Stimulated activated CD4-positive, alpha-beta T cell treated with anti-CD3 and anti-CD28 coated beads, Interleukin-12 subunit alpha, Interleukin-12 subunit beta, amount 100 ng/mL, for 24 hours (primary cell): ENCODE results near the gene FOXP1.

Experiments used
- DNase-seq, 2 experiments: peaks; one replicate each; pipeline ENCODE4 v3.0.0-alpha.2; 2020; ENCODE audit warnings: low read depth in 2 of 2

FOXP1 gene

DNA sequence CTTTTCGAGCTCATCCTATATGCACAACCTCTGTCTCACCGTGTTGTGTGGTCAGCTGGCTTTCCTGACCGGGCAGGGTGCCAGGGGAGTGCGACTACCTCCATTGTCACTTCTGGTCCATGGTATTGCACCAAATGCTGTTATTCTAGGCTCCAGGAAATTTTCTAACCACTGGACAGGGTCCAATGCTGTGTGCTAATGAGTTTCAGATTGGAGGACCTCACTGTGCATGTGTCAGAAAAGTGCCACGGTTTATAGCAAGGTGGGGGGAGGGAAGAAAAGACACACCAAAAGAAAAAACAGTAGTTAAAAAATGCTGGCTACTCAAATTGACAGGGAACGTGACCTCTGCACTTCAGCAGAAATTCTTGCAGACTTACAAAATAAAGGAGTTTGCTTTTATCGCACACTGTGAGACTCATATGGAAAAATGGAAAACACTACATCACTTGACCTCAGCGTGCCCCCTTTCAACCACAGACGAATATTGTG is 480.1 kb downstream of the FOXP1 start:
- no peak for DNase-seq

DNA sequence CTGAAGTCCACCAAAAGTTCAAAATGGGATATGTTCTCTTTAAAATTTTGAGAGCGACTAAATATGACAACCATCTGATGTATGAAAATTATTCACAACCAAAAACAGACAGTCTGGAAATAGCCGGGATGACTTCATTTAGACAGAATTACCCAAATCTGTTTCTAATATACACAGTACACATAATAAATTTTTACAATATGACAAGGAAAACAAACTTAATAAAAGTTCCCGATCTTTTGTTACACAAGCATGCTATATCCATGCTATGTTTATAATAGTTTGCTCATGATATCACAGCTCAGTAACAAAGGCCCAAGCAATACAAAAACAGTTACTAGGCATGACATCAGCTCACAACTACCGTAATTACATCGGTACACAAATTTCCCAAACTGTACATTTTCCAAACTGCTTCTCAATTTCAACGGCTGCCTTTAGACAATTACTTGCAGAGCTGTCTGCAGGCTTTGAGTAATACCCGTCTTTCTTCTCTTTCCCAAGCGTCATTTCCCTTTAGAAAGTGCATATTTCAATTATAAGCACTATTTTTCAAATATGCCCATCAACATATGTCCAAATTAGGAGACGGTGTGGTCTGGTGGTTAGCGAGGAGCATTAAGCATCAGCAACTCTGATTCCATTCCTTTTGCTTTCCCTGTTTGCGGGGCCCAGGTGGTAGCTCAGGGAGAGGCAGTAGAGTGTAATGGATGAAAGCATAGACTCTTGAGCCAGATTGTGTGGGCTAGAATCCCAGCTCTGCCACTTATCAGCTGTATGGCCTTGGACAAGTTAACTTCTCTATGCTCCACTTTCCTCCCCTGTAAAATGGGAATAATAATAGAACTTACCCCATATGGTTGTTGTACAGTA is 481.2 kb downstream of the FOXP1 start:
- DNase-seq: no peak

DNA sequence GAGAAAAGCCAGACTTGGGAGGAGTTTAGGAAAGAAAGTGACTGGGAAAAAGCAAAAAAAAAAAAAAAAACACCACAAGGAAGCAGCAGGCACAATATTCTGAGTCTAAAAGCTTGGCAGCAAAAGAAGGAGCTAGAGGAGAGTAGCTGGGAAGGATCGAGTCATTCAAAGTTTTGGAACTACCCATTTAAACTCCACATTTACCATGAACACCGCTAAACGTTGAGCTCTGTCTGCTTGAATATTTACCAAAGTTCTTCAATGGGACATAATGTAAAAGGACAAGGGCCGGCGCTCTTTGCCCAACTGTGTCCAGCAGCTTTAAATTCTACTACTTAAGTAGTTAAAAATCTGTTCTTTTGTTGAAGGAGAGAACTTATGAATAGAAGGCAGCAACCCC is 481.9 kb downstream of the FOXP1 start:
- no peak for DNase-seq

DNA sequence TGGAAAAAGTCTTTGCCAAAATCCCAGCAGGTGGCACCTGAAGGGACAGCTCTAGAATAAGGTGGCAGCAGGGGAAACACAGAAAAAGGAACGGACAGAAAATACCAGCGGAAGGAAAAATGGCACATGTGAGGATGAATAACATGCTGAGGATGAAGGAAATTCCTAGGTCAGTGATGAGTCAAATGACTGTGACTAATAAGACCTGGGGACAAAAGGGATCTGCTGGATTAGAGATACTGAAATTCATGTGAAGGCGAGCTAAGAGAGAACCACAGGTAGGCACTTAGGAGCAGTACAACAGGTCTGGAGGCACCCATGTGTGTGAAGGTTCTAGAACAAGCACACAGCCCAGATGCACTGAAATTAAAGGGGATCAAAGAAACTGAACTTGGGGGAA is 482.5 kb downstream of the FOXP1 start:
- DNase-seq: no peak

DNA sequence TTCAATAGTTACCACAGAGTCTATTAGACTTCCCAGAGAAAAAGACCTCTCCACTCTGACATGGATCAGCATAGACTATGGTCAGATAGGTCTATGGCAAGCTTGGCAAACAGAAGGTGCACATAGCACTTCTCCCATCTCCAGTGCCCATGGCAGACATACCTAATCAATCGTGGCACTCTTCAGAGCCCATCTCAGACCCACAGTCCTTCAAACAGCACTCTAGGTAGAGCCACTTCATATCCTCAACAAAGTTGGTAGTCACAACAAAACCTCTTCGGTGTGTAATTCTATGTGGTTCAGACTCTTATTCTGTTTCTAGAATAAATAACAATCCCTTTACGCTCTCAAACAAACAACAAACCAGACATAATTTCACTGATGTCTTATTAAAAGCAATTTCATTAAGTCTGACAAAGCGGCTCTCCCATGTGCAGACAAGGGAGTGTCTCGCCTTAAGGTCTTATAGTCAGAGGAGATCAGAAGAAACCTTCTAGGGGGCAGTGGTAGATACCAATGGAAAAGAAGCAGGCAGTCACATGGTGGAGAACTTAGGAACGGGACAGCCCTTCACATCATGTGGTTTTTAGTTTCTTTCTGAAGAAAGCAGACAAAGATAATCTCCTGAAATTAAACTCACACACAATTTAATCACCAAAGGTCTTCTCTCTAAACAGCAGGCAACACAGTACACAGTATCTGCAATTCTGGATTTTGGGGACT is 483.4 kb downstream of the FOXP1 start:
- no peak for DNase-seq

DNA sequence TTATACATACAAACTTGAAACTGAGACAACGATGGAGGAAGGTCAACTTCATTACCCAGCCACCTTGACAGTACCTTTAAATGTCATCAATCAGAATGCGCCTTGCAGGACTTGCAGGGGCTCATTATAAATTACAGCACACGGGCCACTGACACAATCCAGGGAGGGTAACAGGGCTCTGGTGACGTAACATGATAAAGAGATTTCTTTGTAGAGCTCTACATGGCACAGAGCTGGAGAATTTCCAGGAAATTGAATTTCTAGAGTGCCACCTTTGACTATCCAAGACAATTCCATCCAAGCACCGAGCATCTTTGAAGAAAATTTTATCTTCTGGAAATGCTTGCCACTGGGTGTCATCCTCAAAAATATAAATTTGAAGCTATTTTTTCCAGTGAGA is 486.0 kb downstream of the FOXP1 start:
- DNase-seq: no peak

DNA sequence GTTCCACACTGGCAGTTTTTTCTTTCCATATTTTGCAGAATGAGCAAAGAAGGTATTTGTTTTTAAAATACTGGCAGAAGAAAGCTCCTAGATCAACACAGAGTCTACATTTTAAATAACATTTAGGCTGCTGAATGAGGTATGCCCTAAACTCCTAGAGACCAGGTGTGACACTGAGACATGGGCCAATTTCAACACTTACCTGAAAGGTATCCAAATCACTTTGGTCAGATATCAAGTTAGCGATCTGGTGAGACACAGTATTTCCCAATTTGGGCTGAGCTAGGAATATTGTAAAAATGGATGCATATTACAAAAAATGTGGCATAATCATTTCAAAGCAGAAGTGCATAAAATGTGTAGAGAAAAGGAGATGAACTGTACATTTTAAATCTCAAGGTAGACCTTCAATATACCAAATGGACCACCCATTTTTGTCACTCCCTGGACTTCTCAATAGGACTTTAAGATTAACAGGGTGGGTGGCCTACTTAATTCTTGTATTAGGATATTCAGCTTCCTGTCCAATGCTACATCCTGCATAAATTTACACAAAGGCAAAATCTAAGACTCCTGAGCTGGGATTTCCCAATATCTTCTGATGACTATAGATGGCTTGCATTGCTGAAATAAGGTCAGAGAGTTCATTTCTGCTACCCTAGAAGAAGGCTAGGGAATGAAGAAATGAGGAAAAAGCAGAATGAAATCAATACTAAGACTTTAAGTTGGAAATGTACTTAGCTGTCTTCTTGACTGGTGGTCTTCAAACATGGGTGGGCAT is 487.8 kb downstream of the FOXP1 start:
- no peak for DNase-seq

DNA sequence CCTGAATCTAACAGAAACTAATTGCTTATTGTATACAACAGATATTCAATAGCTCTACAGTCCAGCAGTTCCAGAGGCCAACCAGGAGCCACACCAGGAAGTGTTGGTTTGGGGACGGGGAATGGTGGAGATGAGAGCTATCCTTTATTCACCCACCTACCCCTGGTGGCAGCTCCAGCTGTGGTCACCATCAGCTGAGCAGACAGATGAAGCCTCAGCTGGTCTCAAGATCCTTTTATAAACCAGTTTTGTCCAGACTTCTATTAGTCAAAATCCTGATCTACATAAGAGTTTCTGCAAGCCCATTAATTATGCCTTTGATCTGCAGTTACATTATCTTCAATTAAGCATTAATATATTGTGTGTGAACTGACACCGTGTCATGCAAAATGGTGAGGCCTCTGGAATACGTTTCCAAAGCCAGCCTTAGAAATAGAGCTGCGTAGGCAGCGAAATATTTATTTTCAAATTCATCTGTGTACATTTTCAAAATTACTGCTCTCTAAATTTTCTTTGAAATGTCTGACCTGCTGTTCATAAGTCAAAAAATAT is 488.8 kb downstream of the FOXP1 start:
- DNase-seq: no peak

DNA sequence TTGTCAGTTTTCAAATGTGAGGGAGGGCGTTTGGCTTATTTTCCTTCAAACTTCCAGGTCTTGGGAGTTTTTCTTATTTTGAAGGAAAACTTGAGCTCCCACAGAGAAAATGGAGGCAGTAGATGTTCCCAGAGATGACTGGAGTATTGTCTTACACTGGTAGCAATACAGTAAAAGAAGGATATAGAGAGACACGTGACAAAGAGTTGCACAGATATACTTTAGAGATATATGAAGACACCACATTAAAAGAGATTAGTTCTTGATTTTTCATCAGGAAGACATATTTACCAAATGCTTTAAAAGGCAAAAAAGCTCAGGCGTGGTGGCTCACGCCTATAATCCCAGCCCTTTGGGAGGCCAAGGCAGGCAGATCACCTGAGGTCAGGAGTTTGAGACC is 490.9 kb downstream of the FOXP1 start:
- DNase-seq: no peak

DNA sequence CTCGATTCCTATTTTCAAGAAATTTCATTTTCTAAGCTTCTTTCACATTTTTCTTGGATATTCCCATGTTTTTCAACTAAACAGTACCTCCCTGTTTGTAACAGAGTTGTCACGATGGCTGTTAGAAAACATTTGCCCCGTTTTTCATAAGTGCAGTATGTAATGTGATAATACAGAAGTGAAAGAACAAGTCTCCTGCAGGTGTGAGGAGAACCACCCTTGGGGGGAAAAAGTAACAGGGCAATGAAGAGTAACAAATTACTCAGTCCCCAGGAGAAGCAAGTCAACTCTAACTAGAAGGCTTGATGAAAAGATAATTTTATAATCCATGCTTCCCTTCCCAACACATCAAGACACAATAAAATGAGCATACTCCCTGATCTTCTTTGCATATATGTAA is 493.3 kb downstream of the FOXP1 start:
- DNase-seq: no peak

DNA sequence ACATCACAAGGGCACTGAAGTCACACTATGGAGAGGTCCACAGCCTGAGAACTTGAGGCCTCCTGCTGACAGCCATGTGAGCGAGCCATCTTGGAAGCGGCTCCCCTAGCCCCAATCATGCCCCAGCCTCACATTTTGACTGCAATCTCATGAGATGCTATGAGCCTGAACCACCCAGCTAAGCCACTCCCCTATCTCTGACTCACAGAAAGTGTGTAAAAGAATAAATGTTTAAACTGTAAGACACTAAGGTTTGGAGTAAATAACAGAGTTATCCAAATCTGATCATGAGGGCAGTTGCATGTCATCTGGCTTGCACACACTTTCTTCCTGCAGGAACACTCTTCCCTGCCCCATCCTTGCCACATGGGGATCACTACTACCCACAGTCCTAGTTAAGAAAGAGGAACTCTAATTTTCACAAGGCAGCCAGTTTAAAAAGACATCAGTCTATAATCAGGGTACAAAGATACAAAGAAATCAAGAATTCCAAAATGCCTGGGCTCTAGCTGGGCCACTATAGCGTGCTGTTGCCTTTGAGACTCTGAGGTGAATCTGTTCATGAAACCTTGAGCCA is 494.2 kb downstream of the FOXP1 start:
- DNase-seq: no peak

DNA sequence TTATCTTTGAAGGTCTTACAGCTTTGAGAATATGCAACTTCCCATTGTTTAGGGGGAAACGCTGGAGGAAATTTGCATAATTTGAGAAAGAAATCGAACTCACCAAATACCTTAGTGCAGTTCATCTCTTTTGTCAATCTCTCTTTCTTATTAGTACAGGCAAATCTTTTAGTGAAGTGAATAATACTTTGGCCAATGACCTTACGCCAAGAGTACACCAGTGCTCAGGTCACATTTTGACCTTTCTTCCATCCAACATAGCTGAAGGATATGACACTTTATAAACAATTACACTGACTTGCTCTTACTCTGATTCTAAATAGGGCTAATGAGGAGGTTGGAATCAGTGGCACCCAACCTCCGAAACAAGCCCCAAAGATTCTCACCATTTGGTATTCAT is 494.8 kb downstream of the FOXP1 start:
- DNase-seq: no peak

DNA sequence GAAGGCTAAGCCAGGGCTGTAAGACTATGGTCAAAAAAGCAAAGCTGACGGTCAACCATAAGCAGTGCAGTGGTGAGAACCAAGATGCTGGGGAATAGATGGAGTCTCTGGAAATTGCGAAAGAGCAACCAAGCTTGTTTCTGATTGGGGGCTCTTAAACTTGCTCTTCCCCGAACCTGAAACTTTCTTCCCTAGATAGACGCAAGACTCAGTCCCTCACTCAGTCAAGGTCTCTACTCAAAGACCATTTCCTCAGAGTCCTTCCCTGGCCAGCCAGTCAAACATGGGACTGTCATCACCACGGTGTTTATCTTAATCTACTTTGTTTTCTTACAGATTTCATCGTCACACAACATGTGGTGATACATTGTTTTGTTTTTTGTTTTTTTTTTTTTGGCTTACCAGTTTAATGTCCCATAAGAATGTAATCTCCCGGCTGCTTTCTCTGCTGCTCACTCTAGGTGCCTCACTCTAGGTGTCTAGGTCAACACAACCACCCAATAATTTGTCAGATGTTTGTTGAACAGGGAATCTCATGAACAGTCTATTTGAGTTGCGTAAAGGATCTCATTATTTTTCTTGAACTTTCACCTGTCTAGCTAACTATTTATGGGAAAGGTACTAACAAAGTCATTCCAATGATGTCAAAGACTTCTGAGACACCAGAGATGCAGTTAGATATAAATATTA is 495.4 kb downstream of the FOXP1 start:
- no peak for DNase-seq

DNA sequence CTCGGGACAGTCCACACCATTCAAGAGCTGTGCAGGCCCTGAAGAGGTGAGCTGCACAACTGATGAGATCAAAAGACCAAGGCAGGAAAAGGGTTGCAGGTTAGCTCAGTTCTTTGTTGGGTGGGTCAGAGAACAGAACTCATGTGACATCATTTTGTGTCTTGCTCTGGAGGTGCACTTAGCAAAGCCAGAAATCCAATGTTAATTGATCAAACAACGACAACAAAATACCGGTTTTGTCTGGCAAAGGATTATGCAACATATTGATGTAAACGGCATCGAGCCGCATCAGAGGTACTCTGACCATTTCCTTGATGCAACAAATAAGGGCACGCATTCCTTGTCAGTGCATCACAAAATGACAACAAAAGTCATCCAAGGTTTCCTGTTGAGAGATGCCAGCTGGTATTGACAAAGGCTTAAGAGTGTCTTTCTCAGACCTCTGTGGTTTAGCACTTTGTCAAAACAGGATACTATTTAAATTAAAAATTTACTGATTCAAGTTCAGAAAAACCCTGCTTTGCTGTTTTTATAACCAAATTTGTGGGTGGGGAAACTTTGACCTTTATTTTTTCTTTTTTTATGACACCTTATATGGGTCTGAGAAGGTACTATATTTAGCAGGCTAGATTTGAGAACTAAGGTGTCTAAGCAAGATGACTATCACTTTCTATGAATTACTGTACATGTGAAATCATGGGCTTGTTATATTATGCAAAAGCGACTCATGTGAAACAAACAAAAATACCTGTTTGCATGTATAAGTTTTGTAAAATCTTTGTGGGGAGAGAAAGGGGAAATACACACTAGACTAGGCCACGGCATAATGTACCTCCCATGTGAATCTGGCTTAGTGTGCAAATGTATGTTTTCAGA is 496.1 kb downstream of the FOXP1 start:
- DNase-seq: no peak

DNA sequence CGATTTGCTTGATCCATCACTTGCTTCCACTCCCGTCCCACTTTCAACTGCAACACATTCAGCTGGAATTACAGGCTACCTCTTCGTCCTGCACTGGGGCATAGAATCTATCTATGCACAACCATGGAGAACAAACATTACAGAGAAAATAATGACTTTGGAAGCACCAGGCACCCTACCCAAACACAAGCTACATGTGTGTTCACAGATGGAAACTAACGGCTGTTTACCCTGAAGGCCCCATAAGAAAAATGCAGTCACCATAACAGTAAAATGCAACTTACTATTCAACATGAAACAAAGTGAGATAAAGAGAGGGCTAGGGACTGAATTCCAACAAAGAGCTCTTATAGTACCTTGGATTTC is 496.8 kb downstream of the FOXP1 start:
- no peak for DNase-seq

DNA sequence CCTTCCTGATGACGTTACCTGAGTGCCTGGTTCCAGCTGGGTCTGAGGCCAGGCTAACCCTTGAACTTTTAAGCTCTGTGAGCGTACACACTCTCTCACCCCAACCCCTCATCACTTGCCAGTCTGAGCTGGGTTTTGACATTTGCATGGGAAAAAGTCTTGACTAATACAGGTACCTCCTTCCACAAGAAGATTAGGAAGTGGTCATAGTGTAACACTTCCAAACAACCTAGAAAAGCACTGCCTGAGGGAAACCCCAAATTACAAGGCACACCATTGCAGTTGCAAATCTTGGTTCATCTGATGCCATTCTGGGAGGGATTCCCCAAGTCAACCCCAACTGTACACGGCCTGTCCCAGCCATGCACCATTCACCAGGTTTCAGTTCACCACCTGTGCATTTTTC is 499.8 kb downstream of the FOXP1 start:
- DNase-seq: peak in 1 of 2 experiments; percentile 38

DNA sequence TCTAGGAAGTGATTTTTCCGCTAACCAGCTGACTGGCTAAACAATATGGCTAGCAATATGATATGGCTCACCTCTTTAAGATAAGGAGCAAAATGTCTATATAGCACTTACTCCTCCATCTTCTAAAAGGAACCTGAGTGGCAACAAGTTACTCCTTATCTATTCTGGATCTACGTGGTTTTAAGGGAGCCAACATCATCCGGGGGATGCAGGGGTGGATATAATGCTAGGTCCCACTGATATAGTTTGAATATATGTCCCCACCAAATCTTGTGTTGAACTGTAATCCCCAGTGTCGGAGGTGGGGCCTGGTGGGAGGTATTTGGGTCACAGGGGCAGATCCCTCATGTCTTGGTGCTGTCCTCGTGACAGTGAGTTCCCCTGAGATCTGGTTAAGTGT is 500.7 kb downstream of the FOXP1 start:
- DNase-seq: no peak

DNA sequence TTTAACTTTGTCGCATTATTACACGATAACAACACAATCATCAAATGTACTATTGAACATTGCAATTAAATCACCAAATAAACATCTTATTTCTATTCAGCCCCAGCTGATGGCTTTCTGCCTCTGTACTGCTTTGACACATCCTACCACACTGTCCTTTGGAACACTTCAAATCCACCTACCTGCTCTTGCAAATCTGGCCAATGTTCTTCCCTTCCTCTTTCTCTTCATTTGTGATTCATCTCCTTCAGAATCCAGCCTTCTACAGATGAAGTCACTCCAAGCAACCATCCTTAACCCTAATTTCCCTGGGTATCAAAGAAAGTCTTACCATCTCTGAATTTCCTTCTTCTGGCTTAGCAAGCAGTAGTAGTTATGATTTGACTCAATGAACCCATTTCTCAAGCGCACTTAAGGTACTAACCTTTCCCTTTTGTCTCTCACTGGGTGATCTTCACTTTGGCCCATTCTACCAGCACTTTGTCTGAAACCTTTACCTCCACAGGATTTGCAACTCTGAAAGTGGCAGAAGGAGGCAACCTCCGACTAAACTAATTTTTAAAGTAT is 502.9 kb downstream of the FOXP1 start:
- DNase-seq: no peak

DNA sequence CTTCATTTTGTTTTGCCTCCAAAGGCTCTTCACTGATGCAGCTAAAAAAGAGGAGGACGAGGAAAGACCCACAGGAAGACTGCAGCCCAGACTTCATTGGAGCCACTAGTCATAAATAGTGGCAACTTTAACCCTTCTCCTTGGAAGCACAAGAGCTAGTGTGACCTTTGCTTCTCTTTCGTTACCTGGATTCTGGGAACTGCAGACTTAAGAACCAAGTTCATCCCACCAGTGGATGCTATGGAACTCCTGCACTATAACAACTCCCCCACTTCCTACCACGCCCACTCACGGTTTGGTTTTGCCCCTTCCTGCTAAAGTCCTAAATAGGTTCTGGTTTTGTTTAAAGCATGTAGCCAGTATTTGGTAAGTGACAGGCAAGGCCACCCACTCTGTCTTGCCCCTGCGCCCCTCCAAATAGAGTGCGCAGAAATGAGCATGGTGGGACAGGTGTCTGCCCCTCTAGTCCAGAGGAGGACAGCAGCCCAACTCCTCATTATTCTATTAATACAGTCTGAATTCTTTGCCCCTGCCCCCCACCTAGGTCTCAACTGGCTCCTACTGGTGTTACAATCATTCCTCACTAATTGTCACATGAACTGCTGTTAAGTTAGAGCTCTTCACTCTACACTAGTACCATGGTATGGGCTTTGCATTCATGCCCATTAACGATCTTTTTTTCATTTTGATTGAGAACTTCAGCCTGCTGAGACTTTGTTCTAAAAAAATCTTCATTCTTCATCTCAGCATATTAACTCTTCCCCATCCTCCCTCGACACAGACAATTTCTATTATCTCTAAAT is 504.6 kb downstream of the FOXP1 start:
- DNase-seq: no peak
